IPS-NIHi7 (cell line): Measurements from ENCODE around the gene PPP2R2C.
A peak's percentile ranks its signal among the peaks of the same experiment; 100 is the strongest.

Experiments
- DNase-seq: peaks from one replicate; pipeline ENCODE4 v3.0.0; 2012; ENCODE audit warnings: mixed read lengths; ENCODE audit errors: extremely low spot score

The PPP2R2C gene

DNA sequence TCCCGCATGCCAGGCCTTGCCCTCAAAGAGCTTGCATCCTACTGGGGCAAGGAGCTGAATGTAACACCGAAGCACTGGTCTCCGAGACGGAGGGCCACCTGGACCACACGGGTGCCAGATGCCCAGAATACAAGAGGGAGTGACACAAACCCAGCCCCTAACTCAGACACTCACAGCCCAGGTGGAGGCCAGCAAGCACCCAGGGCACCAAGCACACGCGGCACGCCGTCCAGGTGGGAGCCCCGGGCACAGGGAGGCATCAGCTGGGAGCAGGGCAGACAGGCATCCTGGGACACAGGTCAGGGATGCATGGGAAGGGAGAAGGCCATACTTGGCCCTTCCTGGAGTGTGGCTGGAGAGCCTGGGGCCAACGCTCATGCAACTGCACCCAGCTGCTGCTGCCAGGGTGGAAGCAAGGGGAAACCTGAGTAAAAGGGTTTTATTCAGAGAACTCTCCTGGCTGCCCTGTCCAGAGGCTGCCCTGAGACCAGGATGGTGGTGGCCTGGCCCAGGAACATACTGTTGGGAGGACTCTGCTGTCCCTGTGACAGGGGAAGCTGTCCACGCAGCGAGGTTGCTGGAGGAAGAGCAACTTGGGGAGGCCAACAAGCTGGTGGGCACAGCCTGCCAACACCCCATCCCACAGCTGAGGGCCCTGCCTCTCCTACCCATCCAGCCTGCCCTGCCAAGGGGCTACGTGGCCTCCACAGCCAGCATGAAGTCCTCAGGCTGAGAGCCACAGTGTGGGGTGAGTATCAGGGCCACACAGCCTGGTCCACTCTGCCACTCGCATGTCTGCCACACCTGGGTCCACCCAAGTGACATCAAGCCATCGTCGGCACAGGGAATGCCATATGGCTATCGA, 22.2 kb upstream of the PPP2R2C start:
- no peak for DNase-seq

DNA sequence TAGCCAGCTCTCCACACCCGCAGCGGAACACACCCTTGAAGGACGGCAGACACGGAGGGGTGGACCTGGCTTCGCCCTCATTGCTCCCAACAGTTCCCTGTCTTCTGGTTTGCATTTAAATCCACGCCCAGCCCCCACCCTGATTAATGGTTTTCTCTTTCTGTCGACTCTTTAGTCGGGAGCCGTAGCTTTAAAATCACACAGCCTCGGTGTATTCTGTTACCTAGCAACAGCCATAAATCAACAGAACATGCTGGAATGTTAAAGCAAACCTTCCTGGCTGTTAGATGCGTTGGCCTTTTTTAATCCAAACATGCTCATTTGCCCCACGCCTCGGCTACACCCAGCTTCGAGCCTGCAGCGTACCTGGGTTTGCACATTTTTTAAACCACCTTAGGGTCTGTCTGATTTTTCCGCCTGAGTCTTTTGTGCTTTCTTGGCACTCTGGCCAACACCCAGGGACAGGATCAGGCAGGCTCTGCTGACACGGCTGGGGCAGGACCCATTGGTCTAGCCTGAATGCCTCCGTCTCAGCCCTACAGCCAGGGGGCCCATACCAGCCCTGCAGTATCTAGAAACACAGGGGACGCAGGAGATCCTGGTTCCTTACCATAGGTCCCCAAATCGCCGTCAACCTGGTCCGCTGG, 21.4 kb upstream of the PPP2R2C start:
- DNase-seq = peak; percentile 49

DNA sequence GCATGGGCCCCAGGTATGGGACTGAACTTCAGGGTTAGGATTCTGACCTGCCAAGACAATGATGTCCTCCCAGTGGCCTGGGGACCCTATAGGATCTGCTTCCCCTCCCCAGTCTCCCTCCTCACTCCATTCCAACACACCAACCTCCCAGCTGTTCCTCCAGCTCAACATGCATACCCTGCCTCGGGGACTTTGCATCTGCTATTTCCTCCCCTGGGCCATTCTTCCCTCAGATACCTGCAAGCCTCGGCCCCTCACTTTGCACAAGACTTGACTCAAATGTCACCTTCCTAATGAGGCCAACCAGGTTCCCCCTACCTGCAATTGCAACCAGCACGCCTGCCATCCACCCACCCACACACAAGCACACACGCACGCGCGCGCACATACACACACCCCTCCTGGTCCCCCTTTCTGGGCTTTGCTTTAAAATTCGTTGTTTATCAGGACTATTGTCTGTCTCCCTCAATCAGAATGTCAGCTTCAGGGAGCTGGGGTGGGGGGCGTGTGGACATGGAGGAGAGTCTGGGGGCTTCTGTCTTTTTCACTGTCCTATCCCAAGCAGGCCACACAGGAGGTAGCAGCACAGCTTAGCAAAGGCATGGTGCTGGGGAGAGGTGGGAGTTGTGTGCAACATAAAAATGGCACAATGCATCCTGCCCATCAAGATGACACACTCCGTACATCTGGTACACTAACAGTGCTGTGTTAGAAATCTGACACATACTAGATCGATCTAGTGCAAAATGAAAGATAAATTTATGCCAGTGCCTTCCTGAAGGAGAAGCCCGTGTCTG, 20.6 kb upstream of the PPP2R2C start:
- DNase-seq = no peak

DNA sequence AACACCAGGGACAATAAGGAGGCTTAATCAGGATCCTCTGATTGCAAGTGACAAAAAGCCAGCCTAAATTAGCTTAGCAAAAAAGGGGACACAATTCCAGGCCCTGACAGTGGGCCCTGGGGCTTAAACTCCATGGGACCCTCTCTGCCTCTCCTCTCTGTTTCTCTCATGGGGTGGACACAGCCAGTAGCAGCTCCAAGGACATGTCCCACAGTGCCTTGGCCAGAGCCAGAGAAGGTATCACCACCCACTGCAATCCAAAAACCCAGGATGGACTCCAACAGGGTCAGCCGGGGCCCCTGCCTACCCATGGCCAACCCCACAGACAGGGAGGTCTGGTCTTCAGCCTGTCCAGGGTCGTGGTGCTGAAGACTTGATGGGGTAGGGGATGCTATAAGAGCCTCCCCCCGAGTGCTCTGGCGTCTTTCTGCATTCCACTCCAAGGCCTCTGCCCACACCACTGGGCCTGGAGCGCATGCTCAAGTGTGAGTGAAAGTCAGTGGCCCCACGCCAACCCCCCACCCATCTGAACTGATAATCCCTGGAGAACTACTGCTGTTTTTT, 19.7 kb upstream of the PPP2R2C start:
- DNase-seq = no peak

DNA sequence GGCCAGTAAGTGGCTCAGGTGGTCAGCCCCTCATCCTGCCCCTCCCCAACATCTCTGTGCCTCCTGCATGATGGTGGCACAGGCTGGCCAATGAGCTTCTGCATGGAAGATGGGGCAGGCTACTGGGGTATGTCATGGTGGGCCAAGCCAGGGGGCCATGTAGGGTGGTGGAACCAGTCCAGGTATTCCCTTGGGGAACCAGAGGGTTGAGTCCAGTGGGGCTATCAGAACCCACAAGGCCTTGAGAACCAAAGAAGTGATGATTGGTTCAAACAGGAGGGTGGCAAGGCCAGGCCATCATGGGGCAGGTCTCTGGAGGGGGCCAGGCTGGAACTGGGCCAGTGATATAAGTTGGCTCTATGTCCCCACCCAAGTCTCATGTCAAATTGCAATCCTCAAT, 18.8 kb upstream of the PPP2R2C start:
- DNase-seq = no peak

DNA sequence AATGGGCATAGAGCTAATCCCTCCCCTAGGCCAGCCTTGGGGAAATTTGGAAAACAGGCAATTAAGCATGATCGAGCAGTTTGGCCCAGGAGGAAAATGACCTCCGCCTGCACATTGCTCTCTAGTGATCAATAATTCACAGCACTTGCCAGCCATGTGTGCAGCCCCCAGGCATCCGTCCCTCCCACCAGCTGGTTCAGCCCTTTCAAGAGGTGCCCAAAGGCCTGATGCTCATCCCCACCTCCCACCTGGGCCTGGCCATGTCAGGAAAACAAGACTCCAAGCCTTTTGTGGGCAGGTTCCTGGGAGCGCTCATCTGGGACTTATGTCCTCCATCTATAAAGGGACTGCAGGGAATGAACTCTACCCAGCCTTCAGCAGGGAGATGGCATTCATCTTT, 17.5 kb upstream of the PPP2R2C start:
- DNase-seq = no peak

DNA sequence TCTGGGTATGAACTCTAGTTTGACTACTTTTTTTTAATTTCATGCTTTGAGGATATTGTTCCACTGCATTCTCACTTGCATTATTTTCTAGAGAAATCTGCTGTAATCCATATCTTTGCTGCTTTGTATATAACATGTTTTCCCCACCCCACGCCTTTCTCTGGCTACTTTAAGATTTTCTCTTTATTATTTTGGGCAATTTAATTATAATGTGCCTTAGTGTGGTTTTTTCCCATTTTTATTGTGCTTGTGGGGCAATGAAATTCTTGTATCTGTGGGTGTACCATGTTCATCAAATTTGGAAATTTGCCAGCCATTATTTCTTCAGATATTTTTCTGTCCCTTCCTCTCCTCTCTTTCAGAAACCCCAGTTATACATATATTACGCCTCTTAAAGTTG, 15.1 kb upstream of the PPP2R2C start:
- DNase-seq = no peak

DNA sequence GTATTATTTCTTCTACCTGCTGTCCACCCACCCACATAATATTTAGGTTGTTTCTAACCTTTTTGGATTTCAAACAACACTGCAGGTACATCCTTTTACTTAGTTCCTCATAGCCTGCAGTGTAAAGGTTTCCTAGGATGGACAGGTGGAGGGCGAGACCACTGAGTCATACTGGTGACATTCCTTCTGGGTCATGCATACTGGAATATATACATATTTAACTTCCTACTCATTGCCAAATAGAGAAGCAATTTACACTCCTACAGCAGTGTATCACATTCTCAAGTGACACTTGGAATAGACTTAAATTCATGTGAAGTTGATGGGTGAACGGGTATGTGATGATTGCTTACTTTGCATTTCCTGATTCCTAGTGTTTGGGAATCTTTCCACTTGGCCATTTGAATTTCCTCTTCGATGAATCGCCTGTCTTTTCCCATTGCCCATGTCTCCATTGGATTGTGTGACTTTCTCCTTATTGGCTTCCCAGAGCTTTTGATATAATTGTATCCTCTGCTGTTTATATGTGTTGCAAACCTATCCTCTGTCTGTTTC, 8.2 kb upstream of the PPP2R2C start:
- no peak for DNase-seq

DNA sequence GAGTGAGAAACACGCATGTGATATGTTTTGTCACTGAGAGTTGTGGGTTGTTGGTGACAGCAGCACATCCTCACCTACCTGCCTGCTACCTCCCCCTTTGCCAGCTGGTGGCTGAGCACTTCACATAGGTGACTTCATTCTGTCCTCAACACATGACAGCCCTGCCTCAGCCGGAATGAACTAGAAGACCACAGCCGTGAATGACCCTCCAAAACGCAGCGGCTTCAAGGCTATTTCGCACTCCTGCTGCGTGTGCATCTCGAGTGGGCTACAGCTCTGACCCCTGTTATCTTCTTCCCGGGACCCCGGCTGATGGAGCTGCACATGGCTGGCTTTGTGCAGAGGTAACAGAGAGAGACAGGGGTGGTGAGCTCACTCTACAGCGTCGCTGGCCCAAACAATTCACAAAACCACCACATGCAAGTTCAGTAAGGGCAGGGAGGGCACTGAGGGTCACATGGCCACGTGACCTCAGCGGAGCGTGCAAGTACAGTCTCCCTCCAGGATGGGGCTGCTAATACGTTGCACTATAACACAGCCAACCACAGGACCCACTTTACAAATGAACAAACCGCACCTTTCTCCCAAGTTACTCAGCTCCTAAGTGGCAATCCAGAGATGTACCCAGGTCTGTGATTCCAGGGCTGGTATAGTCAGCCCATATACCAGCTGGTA, 6.3 kb upstream of the PPP2R2C start:
- no peak for DNase-seq

DNA sequence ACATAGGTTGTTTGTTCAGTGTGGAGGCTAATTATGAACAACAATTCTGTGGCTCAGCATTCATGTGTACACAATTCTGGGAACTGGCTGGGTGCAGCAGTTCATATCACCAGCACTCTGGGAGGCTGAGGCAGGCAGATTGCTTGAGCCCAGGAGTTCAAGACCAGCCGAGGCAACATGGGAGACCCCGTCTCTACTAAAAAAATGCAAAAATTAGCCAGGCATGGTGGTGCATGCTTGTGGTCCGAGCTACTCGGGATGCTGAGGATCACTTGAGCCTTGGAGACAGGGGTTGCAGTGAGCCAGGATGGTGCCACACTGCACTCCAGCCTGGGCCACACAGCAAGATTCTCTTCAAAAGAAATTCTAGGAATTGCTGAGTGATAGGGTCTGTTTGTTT, 4.5 kb upstream of the PPP2R2C start:
- DNase-seq = no peak

DNA sequence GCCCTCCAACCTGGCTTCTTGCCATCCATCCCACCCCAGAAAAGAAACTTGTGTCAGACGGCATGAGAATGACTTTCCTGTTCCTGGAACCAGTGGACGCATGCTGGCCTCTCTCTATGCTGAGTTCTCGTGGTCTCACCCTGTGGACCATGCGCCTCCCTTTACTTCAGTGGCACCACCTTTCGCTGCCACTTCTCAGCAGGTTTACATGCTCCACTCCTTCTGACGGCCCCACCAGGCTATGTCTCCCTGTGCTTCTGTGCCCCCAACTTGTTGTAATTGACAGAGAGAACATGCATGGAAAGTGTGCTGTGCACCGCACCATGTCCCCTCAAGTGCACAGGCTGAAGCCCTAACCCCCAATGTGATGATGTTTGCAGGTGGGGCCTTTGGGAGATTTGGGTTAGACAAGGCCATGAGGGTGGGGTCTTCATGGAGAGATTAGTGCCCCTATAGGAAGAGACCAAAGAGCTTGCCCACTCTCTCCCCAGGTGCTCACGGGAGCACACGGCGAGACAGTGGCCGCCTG, 3.1 kb upstream of the PPP2R2C start:
- DNase-seq = no peak

DNA sequence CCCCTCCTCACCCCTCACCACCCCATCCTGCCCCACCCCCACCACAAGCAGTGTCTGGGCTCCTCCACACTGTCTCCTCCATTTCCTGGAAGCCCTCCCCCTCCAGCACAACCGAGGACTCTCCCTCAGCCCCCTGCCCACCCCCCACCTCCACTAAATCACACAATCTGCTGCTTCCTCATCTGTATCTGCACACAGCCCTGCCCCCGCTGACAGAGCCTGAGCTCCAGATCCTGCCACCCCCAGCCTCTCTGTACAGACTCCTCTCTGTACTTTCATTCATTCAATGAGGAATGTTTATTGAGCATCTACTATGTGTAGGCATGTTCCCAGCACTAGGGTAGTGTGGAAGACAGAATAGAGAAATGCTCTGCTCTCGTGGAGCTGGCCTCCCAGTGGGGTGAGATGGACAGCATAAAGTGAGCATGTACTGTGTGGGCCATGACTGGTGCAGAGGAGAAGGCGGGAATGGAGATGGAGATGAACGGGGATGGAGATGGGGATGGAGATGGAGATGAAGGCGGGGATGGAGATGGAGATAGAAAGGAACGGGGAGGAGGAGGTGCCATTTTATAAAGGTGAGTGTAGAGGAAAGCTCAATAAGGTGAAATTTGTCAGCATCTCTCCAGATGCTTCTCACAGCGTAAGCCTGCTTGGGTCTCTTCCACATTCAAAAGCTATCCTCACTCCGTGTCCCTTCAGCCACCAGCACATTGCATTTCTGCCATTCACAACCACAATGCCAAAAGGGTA, 2.5 kb upstream of the PPP2R2C start:
- DNase-seq = no peak

DNA sequence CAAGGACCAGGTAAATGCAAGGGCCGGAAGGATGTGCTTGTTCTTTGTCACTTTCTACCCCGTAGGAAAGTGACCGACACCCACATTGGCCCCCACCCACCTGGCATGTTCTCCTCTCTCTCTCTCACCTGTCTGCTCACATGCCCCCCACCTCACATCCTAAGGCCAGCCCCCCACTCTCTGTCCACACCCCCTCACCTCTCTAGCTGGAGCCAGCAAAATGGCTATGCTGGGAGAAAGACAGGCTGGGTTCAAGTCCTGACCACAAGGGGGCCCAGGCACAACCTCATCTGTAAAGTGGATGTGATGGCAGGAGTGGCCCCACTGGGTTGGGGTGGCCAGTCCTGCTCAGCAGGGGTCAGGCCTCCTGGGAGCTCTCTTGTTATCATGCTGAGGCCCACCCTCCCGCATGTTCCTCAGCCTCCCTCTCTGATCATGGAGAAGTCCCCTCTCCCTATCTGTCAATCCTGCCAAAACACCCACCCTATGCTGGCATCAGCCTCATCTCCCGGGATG, 1.7 kb upstream of the PPP2R2C start:
- DNase-seq = peak; percentile 67

DNA sequence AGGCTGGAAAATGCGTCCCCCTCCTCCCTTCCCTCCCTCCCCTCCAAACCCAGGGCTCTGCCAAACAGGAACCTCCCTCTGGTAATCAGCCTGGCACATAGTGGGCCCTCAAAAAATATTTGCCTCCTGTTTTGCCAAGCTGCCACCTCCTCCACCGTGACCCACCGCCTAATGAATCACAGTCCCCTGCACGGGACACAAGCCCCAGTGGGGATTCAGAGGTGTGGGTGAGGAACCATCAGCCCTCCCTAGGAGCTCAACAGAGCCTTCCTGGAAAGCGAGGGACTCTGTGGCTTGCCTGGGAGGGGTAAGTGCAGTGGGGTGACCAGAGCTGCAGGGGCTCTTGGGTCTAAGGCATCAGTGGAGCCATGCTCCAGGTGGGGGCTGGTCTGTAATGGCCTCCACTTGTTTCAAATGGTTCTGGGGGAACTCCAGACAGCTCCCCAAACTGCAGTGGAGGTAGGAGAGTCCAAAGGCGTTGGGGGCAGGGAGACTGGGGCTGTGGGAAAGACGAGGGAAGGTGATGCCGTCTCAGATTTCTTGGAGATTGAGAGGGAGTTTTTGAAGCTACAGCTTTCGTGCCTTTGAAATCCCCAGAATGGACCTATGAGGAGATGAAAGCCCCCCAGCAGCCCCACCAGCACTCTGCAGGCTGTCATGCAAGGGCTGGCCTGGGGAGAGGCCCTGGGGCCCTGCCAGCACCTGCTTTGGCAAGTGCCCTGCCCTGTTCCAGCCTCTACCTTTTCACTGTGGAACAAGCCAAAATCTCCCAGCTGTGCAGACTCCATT, 1.0 kb upstream of the PPP2R2C start:
- DNase-seq = no peak

DNA sequence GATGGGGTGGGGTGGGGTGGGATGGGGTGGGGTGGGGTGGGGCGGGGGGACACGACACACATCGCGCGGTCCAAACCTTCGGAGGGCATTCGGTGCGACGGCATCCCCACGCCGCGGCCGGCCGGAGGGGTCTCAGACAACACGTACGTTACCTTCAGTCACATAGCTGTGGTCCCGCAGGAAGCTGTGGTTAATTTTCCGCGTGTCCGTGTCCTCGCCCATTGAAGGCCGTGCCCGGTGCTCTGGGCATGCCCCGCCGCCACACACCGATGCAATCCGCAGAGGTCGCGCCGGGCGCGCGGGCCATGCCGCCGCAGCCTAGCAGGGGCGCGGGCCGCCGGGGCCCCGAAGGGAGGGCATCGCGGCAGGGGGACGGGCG, 417 bp downstream of the PPP2R2C start:
- DNase-seq = no peak

DNA sequence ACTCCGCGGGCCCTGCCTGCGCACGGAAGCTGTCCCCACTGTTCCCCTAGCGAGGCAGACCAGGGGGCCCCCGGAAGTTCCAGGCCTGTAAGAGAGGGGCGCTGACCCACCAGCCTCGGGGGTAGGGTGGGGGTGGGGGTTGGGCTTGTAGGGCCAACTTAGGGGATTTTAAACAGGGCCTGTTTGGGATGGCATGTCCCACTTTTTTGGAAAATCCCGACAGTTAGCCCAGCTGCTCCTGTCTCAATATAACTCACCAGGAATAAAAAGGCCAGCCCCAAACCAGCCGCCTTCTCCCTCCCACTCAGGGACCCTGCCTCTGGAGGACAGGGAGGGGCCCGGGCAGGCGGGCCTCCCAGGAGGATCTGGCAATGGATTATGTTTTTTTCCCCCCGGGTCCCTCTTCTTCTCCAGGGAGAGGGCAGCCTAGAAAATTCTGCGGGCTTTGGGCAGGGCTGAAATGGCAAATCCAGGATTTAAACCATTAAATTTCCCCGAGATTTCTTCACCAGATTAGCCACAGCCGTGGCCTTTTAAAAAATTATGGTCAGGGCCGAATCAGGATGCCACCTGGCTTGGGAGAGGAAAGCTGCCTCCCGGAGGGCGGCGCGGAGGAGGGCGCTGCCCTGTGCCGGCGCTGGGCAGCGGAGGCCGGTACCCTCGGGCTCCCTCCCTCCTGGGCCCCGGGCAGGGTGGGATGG, 957 bp downstream of the PPP2R2C start:
- no peak for DNase-seq

DNA sequence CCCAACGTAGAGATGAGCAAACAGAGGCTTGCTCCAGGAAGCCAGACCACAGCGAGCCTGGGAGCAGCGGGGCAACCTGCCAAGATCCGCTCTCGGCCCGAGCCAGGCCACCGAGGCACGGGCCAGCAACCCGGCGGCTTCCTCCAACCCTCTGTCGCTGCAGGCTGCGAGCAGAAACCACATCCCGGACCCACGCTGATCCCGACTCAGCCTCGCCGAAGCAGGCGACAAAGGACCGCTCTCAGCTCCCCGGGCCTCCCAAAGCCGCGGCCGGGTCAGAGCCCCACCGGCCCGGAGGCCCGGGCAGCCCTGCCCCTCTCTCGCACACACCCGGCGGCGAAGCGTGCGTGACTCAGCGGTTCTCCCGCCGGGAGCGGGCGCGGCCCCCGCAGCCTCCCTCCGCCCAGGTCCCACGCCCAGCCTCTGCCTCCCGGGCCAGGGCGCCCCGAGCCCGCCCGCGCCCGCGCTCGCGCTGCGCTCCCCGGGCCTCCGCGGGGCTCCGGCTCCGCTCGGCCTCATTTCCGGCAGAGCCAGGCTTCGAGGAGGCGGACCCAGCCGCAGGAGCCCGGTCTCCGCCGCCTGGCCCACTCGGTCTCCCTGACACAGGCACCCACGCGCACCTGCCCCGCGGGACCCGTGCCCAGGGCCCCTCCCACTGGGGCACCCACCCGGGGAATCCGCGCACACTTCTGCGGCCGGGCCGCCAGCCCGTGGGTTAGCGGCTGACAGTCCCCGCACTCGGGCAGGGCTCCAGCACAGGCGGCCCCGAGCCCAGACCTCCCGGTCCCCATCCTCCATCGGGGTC, 1.7 kb downstream of the PPP2R2C start:
- DNase-seq = peak; percentile 54
